HG03378 (cell line): ENCODE measurements around the gene MAMSTR.

ENCODE experiments used
- ATAC-seq: cut with Tn5 transposase; IDR thresholded peaks from one replicate; pipeline ENCODE4 v1.9.1; 2021; ENCODE audit warnings: mild to moderate bottlenecking, moderate library complexity; ENCODE audit not compliant: unreplicated experiment

The MAMSTR gene

DNA sequence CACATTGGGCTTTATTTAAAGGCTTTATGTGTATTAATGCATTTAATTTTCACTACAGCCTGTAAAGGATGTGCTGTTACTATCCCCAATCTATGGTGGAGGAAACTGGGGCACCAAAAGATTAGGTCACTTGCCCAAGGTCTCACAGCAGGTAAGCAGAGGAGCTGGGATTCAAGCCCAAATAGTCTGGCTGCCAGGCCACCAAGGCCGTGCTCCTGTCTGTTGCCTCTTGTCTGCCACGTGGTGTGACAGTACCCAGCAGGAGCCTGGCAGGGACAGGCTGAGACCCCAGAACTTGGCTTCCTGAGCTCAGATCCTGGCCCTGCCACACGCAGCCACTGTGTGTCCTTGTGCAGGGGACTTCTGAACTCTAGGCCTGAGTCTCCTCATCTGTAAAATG is 51.2 kb downstream of the MAMSTR start:
- no peak for ATAC-seq

DNA sequence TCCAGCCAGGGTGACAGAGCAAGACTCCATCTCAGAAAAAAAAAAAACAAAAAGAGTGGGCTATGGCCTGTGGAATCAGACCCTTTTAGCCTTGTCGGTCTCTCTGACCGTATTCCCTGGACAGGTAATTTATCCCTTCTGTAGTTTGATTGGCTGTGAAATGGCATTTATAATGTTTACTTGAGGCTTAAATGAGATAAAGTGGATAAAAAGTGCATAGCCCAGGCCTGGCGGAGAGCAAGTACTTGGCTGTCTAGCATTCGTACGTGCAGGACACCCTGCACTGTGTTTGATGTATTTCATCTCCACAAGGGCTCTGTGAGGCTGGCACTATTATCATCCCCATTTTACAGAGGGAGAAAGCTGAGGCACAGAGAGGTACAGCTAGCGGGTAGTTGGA is 53.7 kb downstream of the MAMSTR start:
- no peak for ATAC-seq

DNA sequence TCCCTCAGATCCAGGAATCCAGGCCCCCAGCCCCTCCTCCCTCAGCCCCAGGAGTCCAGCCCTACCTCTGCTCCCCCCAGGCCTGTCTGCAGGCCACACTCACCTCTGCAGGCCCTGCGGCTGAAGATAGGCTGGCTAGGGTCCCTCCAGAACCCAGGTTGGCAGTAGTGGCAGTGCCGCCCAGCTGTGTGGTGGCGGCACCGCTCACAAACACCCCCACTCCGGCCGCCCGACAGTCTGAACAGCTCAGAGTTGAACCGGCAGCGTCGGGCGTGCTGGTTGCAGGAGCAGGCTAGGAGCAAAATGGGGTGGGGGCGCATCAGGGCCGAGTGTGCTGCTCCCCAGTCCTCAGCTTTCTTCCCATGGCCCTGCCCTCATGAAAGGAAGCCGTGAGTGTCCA is 55.0 kb downstream of the MAMSTR start:
- ATAC-seq, result no peak

DNA sequence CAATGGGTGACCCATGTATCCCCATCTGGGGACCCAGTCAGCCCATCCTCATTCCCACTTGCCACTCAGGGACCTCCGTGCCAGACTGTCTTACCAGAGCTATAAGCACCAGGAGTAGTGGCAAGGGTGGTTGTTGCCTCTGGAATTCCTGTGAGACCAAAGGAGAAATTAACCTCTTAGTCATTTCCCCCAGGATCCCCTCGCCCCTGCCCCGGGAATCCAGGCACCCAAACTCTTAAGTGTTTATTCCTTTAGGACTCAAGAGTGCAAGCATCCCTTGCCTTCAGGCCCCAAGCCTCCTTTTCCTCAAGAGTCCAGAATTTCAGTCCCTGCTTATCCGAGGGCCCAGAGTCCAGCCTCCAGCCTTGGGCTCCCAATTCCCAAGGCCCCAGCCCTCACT is 55.9 kb downstream of the MAMSTR start:
- no peak for ATAC-seq
